HFF-Myc (cell line): ENCODE measurements around the gene LIN9.

Source experiments
- DNase-seq: peaks from one replicate; pipeline ENCODE4 v3.0.0-alpha.2; 2011; ENCODE audit warnings: low read depth; ENCODE audit errors: extremely low read depth
- H3K4me3 ChIP-seq: replicated peaks from 2 replicates; pipeline ENCODE4 v1.5.1; 2011; ENCODE audit warnings: low read depth, mild to moderate bottlenecking, control low read depth, low read length
- CTCF ChIP-seq: IDR thresholded peaks from 2 replicates; pipeline ENCODE4 v1.5.1; 2012; ENCODE audit warnings: mild to moderate bottlenecking, low read depth, low read length, control low read depth; ENCODE audit errors: missing control alignments

Gene LIN9

GRCh38 chr1:226296911-226297310, 12.1 kb downstream of the LIN9 start:
- H3K4me3 ChIP-seq, result no peak overlapping the region
- TF ChIP-seq CTCF, result no peak
- no peak for DNase-seq

GRCh38 chr1:226293553-226293920, 15.4 kb downstream of the LIN9 start:
- no peak for DNase-seq
- H3K4me3 ChIP-seq, result no peak overlapping the region
- no peak for TF ChIP-seq CTCF

- DNase-seq, result no peak
- H3K4me3 ChIP-seq, result no peak overlapping the region
- TF ChIP-seq CTCF, result no peak
These were observed 16.0 kb downstream of the LIN9 start for GRCh38 chr1:226292874-226293552.

GRCh38 chr1:226287587-226287986, 21.4 kb downstream of the LIN9 start:
- TF ChIP-seq CTCF, result no peak
- H3K4me3 ChIP-seq, result no peak overlapping the region
- DNase-seq, result no peak

GRCh38 chr1:226281058-226281457, 27.9 kb downstream of the LIN9 start:
- DNase-seq, result no peak
- H3K4me3 ChIP-seq, result no peak overlapping the region
- TF ChIP-seq CTCF, result no peak

GRCh38 chr1:226279498-226279897, 29.5 kb downstream of the LIN9 start:
- no peak for DNase-seq
- no peak for TF ChIP-seq CTCF
- no peak overlapping the region for H3K4me3 ChIP-seq

- DNase-seq, result no peak
- no peak for TF ChIP-seq CTCF
- no peak overlapping the region for H3K4me3 ChIP-seq
These were observed 31.1 kb downstream of the LIN9 start for GRCh38 chr1:226277897-226278296.
